Activated T-helper 17 cell treated with anti-CD3 and anti-CD28 coated beads, Interleukin-2, amount 50 U/mL, for 72 hours (primary cell): ENCODE results near the gene CEP41. TPM values are rescaled to one million over a fixed set of nuclear protein-coding genes. Genes with fewer than 3 reads are reported as not detected.

Source experiments
- ATAC-seq: fragments of 150-1000 bp; cut with Tn5 transposase; replicated peaks from 2 replicates; pipeline ENCODE4 v1.10.0; 2021; ENCODE audit warnings: mild to moderate bottlenecking, moderate library complexity
- H3K27ac Mint-ChIP-seq: one replicate; pipeline ENCODE4 v1.8.0; 2022; ENCODE audit warnings: mixed read lengths
- H3K27me3 Mint-ChIP-seq: one replicate; pipeline ENCODE4 v1.8.0; 2022; ENCODE audit warnings: mixed read lengths
- H3K36me3 Mint-ChIP-seq: one replicate; pipeline ENCODE4 v1.8.0; 2022; ENCODE audit warnings: low read depth, mild to moderate bottlenecking, mixed read lengths
- H3K4me1 Mint-ChIP-seq: one replicate; pipeline ENCODE4 v1.8.0; 2022; ENCODE audit warnings: mixed read lengths
- H3K4me3 Mint-ChIP-seq: one replicate; pipeline ENCODE4 v1.8.0; 2022; ENCODE audit warnings: mild to moderate bottlenecking, mixed read lengths
- H3K9me3 Mint-ChIP-seq: one replicate; pipeline ENCODE4 v1.8.0; 2022; ENCODE audit warnings: mixed read lengths
- total RNA-seq, 2 donors: library from RNA; stranded (reverse); gene quantifications; one replicate each; pipeline ENCODE4 v1.2.3, GENCODE V29; 2022

The CEP41 gene
- total RNA-seq, 2 donors from 2014 or later, result 8.3 to 14.0 TPM

- no peak overlapping the region for H3K27ac Mint-ChIP-seq
- H3K9me3 Mint-ChIP-seq, result no peaks in the 10 kb centered on the region
- H3K36me3 Mint-ChIP-seq, result no peaks in the 10 kb centered on the region
- ATAC-seq, result no peak
- H3K4me1 Mint-ChIP-seq, result peaks cover 12% of the 10 kb centered on the region
- H3K27me3 Mint-ChIP-seq, result no peaks in the 10 kb centered on the region
- H3K4me3 Mint-ChIP-seq, result no peak overlapping the region
Measured at GRCh38 chr7:130395421-130395820, 45.4 kb downstream of the CEP41 start.

GRCh38 chr7:130394421-130395195 lies 46.2 kb downstream of the CEP41 start:
- H3K9me3 Mint-ChIP-seq, result no peaks in the 10 kb centered on the region
- H3K4me1 Mint-ChIP-seq, result peaks cover 12% of the 10 kb centered on the region
- peak overlapping the region; percentile 75 for H3K27ac Mint-ChIP-seq
- peak; percentile 74 for ATAC-seq
- no peaks in the 10 kb centered on the region for H3K36me3 Mint-ChIP-seq
- peak overlapping the region; percentile 35 for H3K4me3 Mint-ChIP-seq
- H3K27me3 Mint-ChIP-seq, result no peaks in the 10 kb centered on the region

- Mint-ChIP-seq H3K9me3 (no peaks in the 10 kb centered on the region), H3K27me3 (no peaks in the 10 kb centered on the region), H3K27ac (peak overlapping the region; percentile 75), H3K36me3 (no peaks in the 10 kb centered on the region), H3K4me3 (peak overlapping the region; percentile 35), H3K4me1 (peaks cover 12% of the 10 kb centered on the region)
- peak; percentile 12 for ATAC-seq
Measured at GRCh38 chr7:130393841-130394411, 46.9 kb downstream of the CEP41 start.

GRCh38 chr7:130393101-130393561 lies 47.7 kb downstream of the CEP41 start:
- Mint-ChIP-seq H3K27me3 (no peaks in the 10 kb centered on the region), H3K4me3 (no peak overlapping the region), H3K36me3 (no peaks in the 10 kb centered on the region), H3K4me1 (peaks cover 12% of the 10 kb centered on the region), H3K27ac (no peak overlapping the region), H3K9me3 (no peaks in the 10 kb centered on the region)
- ATAC-seq, result no peak

GRCh38 chr7:130390486-130390885 lies 50.3 kb downstream of the CEP41 start:
- Mint-ChIP-seq H3K9me3 (no peaks in the 10 kb centered on the region), H3K27ac (no peak overlapping the region), H3K4me3 (no peak overlapping the region), H3K27me3 (no peaks in the 10 kb centered on the region), H3K36me3 (no peaks in the 10 kb centered on the region), H3K4me1 (peaks cover 12% of the 10 kb centered on the region)
- no peak for ATAC-seq

- Mint-ChIP-seq H3K9me3 (no peaks in the 10 kb centered on the region), H3K36me3 (no peaks in the 10 kb centered on the region), H3K4me1 (peaks cover 3% of the 10 kb centered on the region), H3K27me3 (no peaks in the 10 kb centered on the region), H3K27ac (no peak overlapping the region), H3K4me3 (no peak overlapping the region)
- no peak for ATAC-seq
Measured at GRCh38 chr7:130388671-130389070, 52.1 kb downstream of the CEP41 start.

- ATAC-seq, result no peak
- Mint-ChIP-seq H3K9me3 (no peaks in the 10 kb centered on the region), H3K4me1 (no peaks in the 10 kb centered on the region), H3K27ac (no peak overlapping the region), H3K36me3 (no peaks in the 10 kb centered on the region), H3K4me3 (no peak overlapping the region), H3K27me3 (no peaks in the 10 kb centered on the region)
Measured at GRCh38 chr7:130387628-130388403, 53.0 kb downstream of the CEP41 start.

GRCh38 chr7:130387306-130387627 lies 53.5 kb downstream of the CEP41 start:
- H3K36me3 Mint-ChIP-seq, result no peaks in the 10 kb centered on the region
- H3K27me3 Mint-ChIP-seq, result no peaks in the 10 kb centered on the region
- ATAC-seq, result no peak
- H3K4me1 Mint-ChIP-seq, result no peaks in the 10 kb centered on the region
- no peak overlapping the region for H3K27ac Mint-ChIP-seq
- H3K9me3 Mint-ChIP-seq, result no peaks in the 10 kb centered on the region
- no peak overlapping the region for H3K4me3 Mint-ChIP-seq

- Mint-ChIP-seq H3K27ac (no peak overlapping the region), H3K36me3 (no peaks in the 10 kb centered on the region), H3K4me3 (no peak overlapping the region), H3K4me1 (no peaks in the 10 kb centered on the region), H3K9me3 (no peaks in the 10 kb centered on the region), H3K27me3 (no peaks in the 10 kb centered on the region)
- no peak for ATAC-seq
Measured at GRCh38 chr7:130386876-130387275, 53.9 kb downstream of the CEP41 start.

- H3K27ac Mint-ChIP-seq, result no peak overlapping the region
Measured at GRCh38 chr7:130385600-130386066, 55.2 kb downstream of the CEP41 start.

GRCh38 chr7:130384841-130385599 lies 55.8 kb downstream of the CEP41 start:
- Mint-ChIP-seq H3K27ac (no peak overlapping the region), H3K4me1 (no peaks in the 10 kb centered on the region), H3K4me3 (no peak overlapping the region), H3K27me3 (no peaks in the 10 kb centered on the region), H3K36me3 (no peaks in the 10 kb centered on the region), H3K9me3 (no peaks in the 10 kb centered on the region)
- no peak for ATAC-seq

More at GRCh38 chr7:130385600-130386066, 55.2 kb downstream of the CEP41 start:
- no peaks in the 10 kb centered on the region for H3K36me3 Mint-ChIP-seq
- no peaks in the 10 kb centered on the region for H3K4me1 Mint-ChIP-seq
- no peak for ATAC-seq
- no peaks in the 10 kb centered on the region for H3K27me3 Mint-ChIP-seq
- no peaks in the 10 kb centered on the region for H3K9me3 Mint-ChIP-seq
- H3K4me3 Mint-ChIP-seq, result no peak overlapping the region

- no peaks in the 10 kb centered on the region for H3K36me3 Mint-ChIP-seq
- H3K4me1 Mint-ChIP-seq, result no peaks in the 10 kb centered on the region
- no peaks in the 10 kb centered on the region for H3K27me3 Mint-ChIP-seq
- ATAC-seq, result no peak
- no peak overlapping the region for H3K27ac Mint-ChIP-seq
- no peaks in the 10 kb centered on the region for H3K9me3 Mint-ChIP-seq
- no peak overlapping the region for H3K4me3 Mint-ChIP-seq
Measured at GRCh38 chr7:130384371-130384801, 56.4 kb downstream of the CEP41 start.

GRCh38 chr7:130383187-130383980 lies 57.4 kb downstream of the CEP41 start:
- no peak for ATAC-seq
- Mint-ChIP-seq H3K27ac (no peak overlapping the region), H3K36me3 (no peaks in the 10 kb centered on the region), H3K4me3 (no peak overlapping the region), H3K9me3 (no peaks in the 10 kb centered on the region), H3K4me1 (no peaks in the 10 kb centered on the region), H3K27me3 (no peaks in the 10 kb centered on the region)
